Measurements from ENCODE around the gene DIP2C. TPM values are rescaled to one million over a fixed set of nuclear protein-coding genes. Genes with fewer than 3 reads are reported as not detected.
"Not testable (repeated sequence)": the region's sequence is repeated elsewhere in the genome, so short reads cannot be mapped to it uniquely, and the experiment has no call there.

DIP2C gene
- polyA plus RNA-seq, 3 donors, result 0.11 TPM; not detected in 2

DNA sequence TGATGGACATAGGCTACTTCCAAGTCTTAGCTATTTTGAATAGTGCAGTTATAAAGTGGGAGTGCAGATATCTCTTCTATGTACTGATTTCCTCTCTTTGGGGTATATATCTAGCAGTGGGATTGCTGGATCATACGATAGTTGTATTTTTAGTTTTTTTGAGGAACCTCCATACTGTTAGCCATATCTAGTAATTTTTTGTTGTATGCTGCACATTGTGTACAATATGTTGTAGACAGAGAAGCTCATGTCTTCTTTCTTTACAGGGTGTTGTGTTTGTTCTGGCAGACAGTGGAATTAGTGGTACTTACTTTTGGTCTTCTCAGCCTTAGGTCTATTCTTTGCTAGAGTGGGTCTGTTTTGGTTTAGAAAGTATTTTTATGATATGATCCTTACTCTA, 13.7 kb upstream of the DIP2C start:
- Histone ChIP-seq H3K9me3 (replicated peaks in 1 of 2; ENCODE audit: control insufficient read depth in 1 of 2, insufficient read depth in 1 of 2, low read length in 2 of 2) (peaks cover 0 to 10% of the 10 kb centered on the region in 2 donors), H3K36me3 (replicated peaks in 1 of 2; ENCODE audit: control insufficient read depth in 1 of 2, insufficient read depth in 2 of 2, low read length in 2 of 2) (no peaks in the 10 kb centered on the region), H3K27ac (ENCODE audit: low read depth in 1 of 2, low read length in 2 of 2) (no peak overlapping the region), H4K20me1 (ENCODE audit: insufficient read depth, low read length) (no peaks in the 10 kb centered on the region), H3K4me3 (replicated peaks in 1 of 3; ENCODE audit: low read depth in 2 of 3, low read length in 3 of 3) (no peak overlapping the region), H3K4me1 (ENCODE audit: control insufficient read depth in 1 of 2, insufficient read depth in 2 of 2, low read length in 2 of 2) (no peaks in the 10 kb centered on the region), H3K79me2 (ENCODE audit: insufficient read depth, low read length) (no peaks in the 10 kb centered on the region), H3K9ac (ENCODE audit: insufficient read depth, low read length, poor library complexity, severe bottlenecking) (no peak overlapping the region), H3K4me2 (replicated peaks; ENCODE audit: extremely low read depth, low read length, poor library complexity, severe bottlenecking) (no peak overlapping the region), H3K27me3 (ENCODE audit: control insufficient read depth in 2 of 2, insufficient read depth in 2 of 2, low read length in 2 of 2) (no peaks in the 10 kb centered on the region), H2AFZ (ENCODE audit: insufficient read depth, low read depth, low read length, poor library complexity, severe bottlenecking) (no peak overlapping the region)
- H3K9me3 Mint-ChIP-seq, result peaks cover 0 to 15% (median 8%) of the 10 kb centered on the region in 7 donors
- DNase-seq, result no peak
- intact Hi-C loops (cut with micrococcal nuclease), result no loop called here
- TF ChIP-seq, protein P1, sequence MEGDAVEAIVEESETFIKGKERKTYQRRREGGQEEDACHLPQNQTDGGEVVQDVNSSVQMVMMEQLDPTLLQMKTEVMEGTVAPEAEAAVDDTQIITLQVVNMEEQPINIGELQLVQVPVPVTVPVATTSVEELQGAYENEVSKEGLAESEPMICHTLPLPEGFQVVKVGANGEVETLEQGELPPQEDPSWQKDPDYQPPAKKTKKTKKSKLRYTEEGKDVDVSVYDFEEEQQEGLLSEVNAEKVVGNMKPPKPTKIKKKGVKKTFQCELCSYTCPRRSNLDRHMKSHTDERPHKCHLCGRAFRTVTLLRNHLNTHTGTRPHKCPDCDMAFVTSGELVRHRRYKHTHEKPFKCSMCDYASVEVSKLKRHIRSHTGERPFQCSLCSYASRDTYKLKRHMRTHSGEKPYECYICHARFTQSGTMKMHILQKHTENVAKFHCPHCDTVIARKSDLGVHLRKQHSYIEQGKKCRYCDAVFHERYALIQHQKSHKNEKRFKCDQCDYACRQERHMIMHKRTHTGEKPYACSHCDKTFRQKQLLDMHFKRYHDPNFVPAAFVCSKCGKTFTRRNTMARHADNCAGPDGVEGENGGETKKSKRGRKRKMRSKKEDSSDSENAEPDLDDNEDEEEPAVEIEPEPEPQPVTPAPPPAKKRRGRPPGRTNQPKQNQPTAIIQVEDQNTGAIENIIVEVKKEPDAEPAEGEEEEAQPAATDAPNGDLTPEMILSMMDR (IDR thresholded peaks at IDR 0.05), result no peak
- H3K27me3 Mint-ChIP-seq (ENCODE audit: low read depth in 3 of 3), result peaks cover 12 to 20% (median 19%) of the 10 kb centered on the region in 3 donors
- no peaks in the 10 kb centered on the region for H3K36me3 Mint-ChIP-seq
- H3K4me1 Mint-ChIP-seq, result no peaks in the 10 kb centered on the region
- WGBS (ENCODE audit: insufficient coverage), result no CpG with 5 or more reads among the region's 1 CpG
- H3K27ac Mint-ChIP-seq, result no peak overlapping the region
- no peak overlapping the region for H3K4me3 Mint-ChIP-seq

DNA sequence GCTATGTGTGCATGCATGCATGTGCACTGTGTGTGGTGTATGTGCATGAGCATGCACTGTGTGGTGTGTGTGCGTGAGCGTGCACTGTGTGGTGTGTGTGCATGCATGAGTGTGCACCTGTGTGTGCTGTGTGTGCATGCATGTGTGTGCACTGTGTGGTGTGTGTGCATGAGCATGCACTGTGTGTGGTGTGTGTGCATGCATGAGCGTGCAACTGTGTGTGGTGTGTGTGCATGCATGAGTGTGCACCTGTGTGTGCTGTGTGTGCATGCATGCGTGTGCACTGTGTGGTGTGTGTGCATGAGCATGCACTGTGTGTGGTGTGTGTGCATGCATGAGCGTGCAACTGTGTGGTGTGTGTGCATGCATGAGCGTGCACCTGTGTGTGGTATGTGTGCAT, 10.7 kb upstream of the DIP2C start:
- H2AFZ ChIP-seq (ENCODE audit: insufficient read depth, low read depth, low read length, poor library complexity, severe bottlenecking); H3K27ac ChIP-seq (ENCODE audit: low read depth in 1 of 2, low read length in 2 of 2); H3K4me3 Mint-ChIP-seq; H3K4me2 ChIP-seq (replicated peaks; ENCODE audit: extremely low read depth, low read length, poor library complexity, severe bottlenecking); H3K4me1 ChIP-seq (ENCODE audit: control insufficient read depth in 1 of 2, insufficient read depth in 2 of 2, low read length in 2 of 2); H3K4me3 ChIP-seq (replicated peaks in 1 of 3; ENCODE audit: low read depth in 2 of 3, low read length in 3 of 3); H4K20me1 ChIP-seq (ENCODE audit: insufficient read depth, low read length); H3K9ac ChIP-seq (ENCODE audit: insufficient read depth, low read length, poor library complexity, severe bottlenecking); H3K36me3 ChIP-seq (replicated peaks in 1 of 2; ENCODE audit: control insufficient read depth in 1 of 2, insufficient read depth in 2 of 2, low read length in 2 of 2); intact Hi-C loops (cut with micrococcal nuclease); H3K27ac Mint-ChIP-seq; H3K27me3 ChIP-seq (ENCODE audit: control insufficient read depth in 2 of 2, insufficient read depth in 2 of 2, low read length in 2 of 2); H3K36me3 Mint-ChIP-seq; H3K79me2 ChIP-seq (ENCODE audit: insufficient read depth, low read length); DNase-seq; H3K4me1 Mint-ChIP-seq: not testable (repeated sequence)
- H3K9me3 Mint-ChIP-seq, result peaks cover 0 to 15% (median 8%) of the 10 kb centered on the region in 7 donors
- peaks cover 9 to 14% (median 11%) of the 10 kb centered on the region in 3 donors for H3K27me3 Mint-ChIP-seq (ENCODE audit: low read depth in 3 of 3)
- peaks cover 0 to 10% of the 10 kb centered on the region in 2 donors for H3K9me3 ChIP-seq (replicated peaks in 1 of 2; ENCODE audit: control insufficient read depth in 1 of 2, insufficient read depth in 1 of 2, low read length in 2 of 2)
- WGBS (ENCODE audit: insufficient coverage), result 98% methylated on average over 5 of the region's 6 CpGs

Measured in CD14-positive monocyte (primary cell).